Measurements from ENCODE around the gene CADPS2. TPM values are rescaled to one million over a fixed set of nuclear protein-coding genes. Genes with fewer than 3 reads are reported as not detected.

Gene CADPS2
- polyA plus RNA-seq, 1 donor (not counting 4 experiments of a cell fraction or from before 2014, with no cell fraction given), result 0.35 TPM

GRCh38 chr7:122829962-122830361 lies 56.3 kb downstream of the CADPS2 start:
- dilution Hi-C loops (cut with MboI; ENCODE audit: extremely low pct_ligation_motif_present, low sequenced_read_pairs), result no loop called here
- no peak overlapping the region for H3K27ac ChIP-seq (ENCODE audit: control insufficient read depth, insufficient read depth, low read length)
- no peak for TF ChIP-seq CTCF (optimal IDR thresholded peaks at IDR 0.05 in 1 of 3, IDR thresholded peaks at IDR 0.05 in 1 of 3, conservative IDR thresholded peaks at IDR 0.05 in 1 of 3; ENCODE audit: extremely low read depth in 1 of 3, insufficient read depth in 2 of 3, low read length in 3 of 3)
- TF ChIP-seq EZH2 (IDR thresholded peaks at IDR 0.05; ENCODE audit: low read length), result no peak
- H3K9me3 ChIP-seq (ENCODE audit: control insufficient read depth, low read depth, low read length), result no peaks in the 10 kb centered on the region
- H3K4me3 ChIP-seq (ENCODE audit: control insufficient read depth in 2 of 3, extremely low read depth in 1 of 3, insufficient read depth in 2 of 3, low read depth in 1 of 3, low read length in 3 of 3), result no peak overlapping the region
- H4K20me1 ChIP-seq (ENCODE audit: control insufficient read depth, extremely low read depth, insufficient read depth, low read length), result no peaks in the 10 kb centered on the region
- H3K4me2 ChIP-seq (ENCODE audit: control insufficient read depth, extremely low read depth, insufficient read depth, low read depth, low read length), result no peak overlapping the region
- no peak overlapping the region for H3K9ac ChIP-seq (ENCODE audit: control insufficient read depth, extremely low read depth, insufficient read depth, low read length)
- H2AFZ ChIP-seq (ENCODE audit: control insufficient read depth, low read length), result no peak overlapping the region
- H3K4me1 ChIP-seq (ENCODE audit: control insufficient read depth, extremely low read depth, insufficient read depth, low read length), result no peaks in the 10 kb centered on the region
- FAIRE-seq (no peak), DNase-seq (ENCODE audit: low read depth, low spot score) (no peak)
- no peaks in the 10 kb centered on the region for H3K36me3 ChIP-seq (ENCODE audit: control insufficient read depth in 2 of 2, extremely low read depth in 1 of 2, insufficient read depth in 2 of 2, low read length in 2 of 2)
- H3K27me3 ChIP-seq (ENCODE audit: control insufficient read depth, extremely low read depth, insufficient read depth, low read length), result no peaks in the 10 kb centered on the region
- no peaks in the 10 kb centered on the region for H3K79me2 ChIP-seq (ENCODE audit: control insufficient read depth, insufficient read depth, low read length)
- H3K9me1 ChIP-seq (ENCODE audit: control insufficient read depth, extremely low read depth, insufficient read depth, low read length), result no peaks in the 10 kb centered on the region

GRCh38 chr7:122827763-122828162 lies 58.5 kb downstream of the CADPS2 start:
- Histone ChIP-seq H3K9me3 (ENCODE audit: control insufficient read depth, low read depth, low read length) (no peaks in the 10 kb centered on the region), H3K36me3 (ENCODE audit: control insufficient read depth in 2 of 2, extremely low read depth in 1 of 2, insufficient read depth in 2 of 2, low read length in 2 of 2) (no peaks in the 10 kb centered on the region), H3K4me2 (ENCODE audit: control insufficient read depth, extremely low read depth, insufficient read depth, low read depth, low read length) (no peak overlapping the region), H3K9ac (ENCODE audit: control insufficient read depth, extremely low read depth, insufficient read depth, low read length) (no peak overlapping the region), H4K20me1 (ENCODE audit: control insufficient read depth, extremely low read depth, insufficient read depth, low read length) (no peaks in the 10 kb centered on the region), H3K79me2 (ENCODE audit: control insufficient read depth, insufficient read depth, low read length) (no peaks in the 10 kb centered on the region), H3K27ac (ENCODE audit: control insufficient read depth, insufficient read depth, low read length) (no peak overlapping the region), H3K27me3 (ENCODE audit: control insufficient read depth, extremely low read depth, insufficient read depth, low read length) (no peaks in the 10 kb centered on the region), H3K9me1 (ENCODE audit: control insufficient read depth, extremely low read depth, insufficient read depth, low read length) (no peaks in the 10 kb centered on the region), H3K4me3 (ENCODE audit: control insufficient read depth in 2 of 3, extremely low read depth in 1 of 3, insufficient read depth in 2 of 3, low read depth in 1 of 3, low read length in 3 of 3) (no peak overlapping the region), H2AFZ (ENCODE audit: control insufficient read depth, low read length) (no peak overlapping the region), H3K4me1 (ENCODE audit: control insufficient read depth, extremely low read depth, insufficient read depth, low read length) (no peaks in the 10 kb centered on the region)
- no peak for TF ChIP-seq EZH2 (IDR thresholded peaks at IDR 0.05; ENCODE audit: low read length)
- TF ChIP-seq CTCF (optimal IDR thresholded peaks at IDR 0.05 in 1 of 3, IDR thresholded peaks at IDR 0.05 in 1 of 3, conservative IDR thresholded peaks at IDR 0.05 in 1 of 3; ENCODE audit: extremely low read depth in 1 of 3, insufficient read depth in 2 of 3, low read length in 3 of 3), result no peak
- FAIRE-seq (no peak), DNase-seq (ENCODE audit: low read depth, low spot score) (no peak)
- dilution Hi-C loops (cut with MboI; ENCODE audit: extremely low pct_ligation_motif_present, low sequenced_read_pairs), result no loop called here

Measured in keratinocyte (primary cell).